ENCODE measurements around the gene DCAF5.
"Not testable (repeated sequence)": the region's sequence is repeated elsewhere in the genome, so short reads cannot be mapped to it uniquely, and the experiment has no call there.

The DCAF5 gene

GRCh38 chr14:69044296-69044695 lies 108.6 kb downstream of the DCAF5 start:
- no peak for DNase-seq (ENCODE audit: low read depth in 1 of 2, low spot score in 1 of 2)

GRCh38 chr14:69043596-69044260 lies 109.2 kb downstream of the DCAF5 start:
- no peak for DNase-seq (ENCODE audit: low read depth in 1 of 2, low spot score in 1 of 2)

- no peak for DNase-seq (ENCODE audit: low read depth in 1 of 2, low spot score in 1 of 2)
Measured at GRCh38 chr14:69042787-69043444, 110.0 kb downstream of the DCAF5 start.

GRCh38 chr14:69042299-69042698 lies 110.6 kb downstream of the DCAF5 start:
- no peak for DNase-seq (ENCODE audit: low read depth in 1 of 2, low spot score in 1 of 2)

GRCh38 chr14:69041783-69042182 lies 111.1 kb downstream of the DCAF5 start:
- no peak for DNase-seq (ENCODE audit: low read depth in 1 of 2, low spot score in 1 of 2)

GRCh38 chr14:69040353-69040752 lies 112.6 kb downstream of the DCAF5 start:
- DNase-seq (ENCODE audit: low read depth in 1 of 2, low spot score in 1 of 2): no peak

- DNase-seq (ENCODE audit: low read depth in 1 of 2, low spot score in 1 of 2): no peak
Measured at GRCh38 chr14:69039288-69039628, 113.7 kb downstream of the DCAF5 start.

GRCh38 chr14:69038455-69039287 lies 114.2 kb downstream of the DCAF5 start:
- no peak for DNase-seq (ENCODE audit: low read depth in 1 of 2, low spot score in 1 of 2)

GRCh38 chr14:69037790-69038454 lies 115.0 kb downstream of the DCAF5 start:
- DNase-seq (ENCODE audit: low read depth in 1 of 2, low spot score in 1 of 2): no peak

- no peak for DNase-seq (ENCODE audit: low read depth in 1 of 2, low spot score in 1 of 2)
Measured at GRCh38 chr14:69036757-69037506, 116.0 kb downstream of the DCAF5 start.

- DNase-seq (ENCODE audit: low read depth in 1 of 2, low spot score in 1 of 2): no peak
Measured at GRCh38 chr14:69034612-69035262, 118.2 kb downstream of the DCAF5 start.

GRCh38 chr14:69027242-69027913 lies 125.5 kb downstream of the DCAF5 start:
- DNase-seq (ENCODE audit: low read depth in 1 of 2, low spot score in 1 of 2): no peak

- DNase-seq (ENCODE audit: low read depth in 1 of 2, low spot score in 1 of 2): no peak
Measured at GRCh38 chr14:69023035-69023434, 129.9 kb downstream of the DCAF5 start.

- not testable (repeated sequence) for DNase-seq (ENCODE audit: low read depth in 1 of 2, low spot score in 1 of 2)
Measured at GRCh38 chr14:69022093-69022492, 130.8 kb downstream of the DCAF5 start.

GRCh38 chr14:69017706-69018105 lies 135.2 kb downstream of the DCAF5 start:
- DNase-seq (ENCODE audit: low read depth in 1 of 2, low spot score in 1 of 2): no peak

- no peak for DNase-seq (ENCODE audit: low read depth in 1 of 2, low spot score in 1 of 2)
Measured at GRCh38 chr14:69014829-69015259, 138.1 kb downstream of the DCAF5 start.

- DNase-seq (ENCODE audit: low read depth in 1 of 2, low spot score in 1 of 2): no peak
Measured at GRCh38 chr14:69013943-69014782, 138.8 kb downstream of the DCAF5 start.

- no peak for DNase-seq (ENCODE audit: low read depth in 1 of 2, low spot score in 1 of 2)
Measured at GRCh38 chr14:69012256-69012953, 140.5 kb downstream of the DCAF5 start.

Data from activated CD4-positive, alpha-beta T cell treated with anti-CD3 and anti-CD28 coated beads, Interleukin-2, amount 50 U/mL, for 24 hours (primary cell).